ENCODE results near the gene SMURF2.
"Not testable (repeated sequence)": the region's sequence is repeated elsewhere in the genome, so short reads cannot be mapped to it uniquely, and the experiment has no call there.

Gene SMURF2

GRCh38 chr17:64661976-64662773, at the start of gene SMURF2:
Gene SMURF2, minus strand, starts transcription at chr17:64662307. Its CDS starts 427 bp downstream, at chr17:64661880.
- peak; percentile 87 for DNase-seq

- DNase-seq, result no peak
Measured at GRCh38 chr17:64709481-64709880, 47.4 kb upstream of the SMURF2 start.

- peak; percentile 78 for DNase-seq
Measured at GRCh38 chr17:64707050-64707591, 45.0 kb upstream of the SMURF2 start.

- no peak for DNase-seq
Measured at GRCh38 chr17:64706224-64707049, 44.3 kb upstream of the SMURF2 start.

GRCh38 chr17:64702815-64703214, 40.7 kb upstream of the SMURF2 start:
- DNase-seq, result no peak

- DNase-seq, result no peak
Measured at GRCh38 chr17:64698725-64699124, 36.6 kb upstream of the SMURF2 start.

- DNase-seq, result no peak
Measured at GRCh38 chr17:64694207-64694606, 32.1 kb upstream of the SMURF2 start.

GRCh38 chr17:64692187-64692586, 30.1 kb upstream of the SMURF2 start:
- no peak for DNase-seq

GRCh38 chr17:64689106-64689505, 27.0 kb upstream of the SMURF2 start:
- DNase-seq, result no peak

- no peak for DNase-seq
Measured at GRCh38 chr17:64688481-64688880, 26.4 kb upstream of the SMURF2 start.

GRCh38 chr17:64687961-64688360, 25.9 kb upstream of the SMURF2 start:
- no peak for DNase-seq

- DNase-seq, result no peak
Measured at GRCh38 chr17:64687376-64687775, 25.3 kb upstream of the SMURF2 start.

GRCh38 chr17:64686705-64687104, 24.6 kb upstream of the SMURF2 start:
- DNase-seq, result no peak

- DNase-seq, result no peak
Measured at GRCh38 chr17:64685705-64686104, 23.6 kb upstream of the SMURF2 start.

GRCh38 chr17:64683796-64684195, 21.7 kb upstream of the SMURF2 start:
- DNase-seq, result no peak

- no peak for DNase-seq
Measured at GRCh38 chr17:64682261-64683181, 20.4 kb upstream of the SMURF2 start.

GRCh38 chr17:64679710-64680216, 17.7 kb upstream of the SMURF2 start:
- peak; percentile 70 for DNase-seq

- no peak for DNase-seq
Measured at GRCh38 chr17:64676763-64677162, 14.7 kb upstream of the SMURF2 start.

- DNase-seq, result not testable (repeated sequence)
Measured at GRCh38 chr17:64670843-64671590, 8.9 kb upstream of the SMURF2 start.

GRCh38 chr17:64667807-64668721, 6.0 kb upstream of the SMURF2 start:
- not testable (repeated sequence) for DNase-seq
